Testis (tissue), 3 donors: ENCODE results near the gene NLRP5. TPM values are rescaled to one million over a fixed set of nuclear protein-coding genes. Genes with fewer than 3 reads are reported as not detected.
A peak's percentile ranks its signal among the peaks of the same experiment; 100 is the strongest.

Experiments used
- DNase-seq: peaks from one replicate; pipeline ENCODE4 v3.0.0-alpha.2; 2019
- H3K27ac ChIP-seq, 2 donors: fragments of 200-600 bp; sonication (generic); one replicate each; pipeline ENCODE4 v1.5.1; 2019
- H3K27me3 ChIP-seq: fragments of 200-600 bp; sonication (generic); one replicate; pipeline ENCODE4 v1.5.1; 2019
- H3K36me3 ChIP-seq: fragments of 200-600 bp; sonication (generic); one replicate; pipeline ENCODE4 v1.5.1; 2017; ENCODE audit warnings: low read depth; ENCODE audit errors: missing control alignments
- H3K4me1 ChIP-seq: fragments of 200-600 bp; sonication (generic); one replicate; pipeline ENCODE4 v1.5.1; 2019
- H3K4me3 ChIP-seq, 2 donors: fragments of 200-600 bp; sonication (generic); one replicate each; pipeline ENCODE4 v1.5.1; 2017 to 2019
- H3K9me3 ChIP-seq: fragments of 200-600 bp; sonication (generic); one replicate; pipeline ENCODE4 v1.5.1; 2017
- POLR2A ChIP-seq: fragments of 450-650 bp; IDR thresholded peaks from one replicate; pipeline ENCODE4 v1.6.1; 2017; ENCODE audit warnings: antibody characterized with exemption, mild to moderate bottlenecking, moderate library complexity
- WGBS, 2 donors: methylation state at CpG; one replicate each; pipeline ENCODE4 v1.1.5; 2018; 5-methylcytosine and 5-hydroxymethylcytosine counted together
- intact Hi-C: fragments of 100-400 bp; cut with DNase I; formaldehyde crosslinking; loops from one replicate; pipeline ENCODE4 v1.15.1; 2023; ENCODE audit warnings: low total_unique reads
- polyA plus RNA-seq: library from polyadenylated mRNA; stranded (reverse); fragments of 350-450 nt; fragmentation: Illumina TruSeq; extraction: RNeasy Lipid Tissue Mini Kit (QIAGEN cat#74804); gene quantifications from one replicate; pipeline ENCODE4 v1.2.3, GENCODE V29; 2014; ENCODE audit warnings: low read depth, low replicate concordance; ENCODE audit not compliant: insufficient read depth
- total RNA-seq, 2 donors: library from RNA; depleted of rRNA; stranded (reverse); fragments of >200 nt; gene quantifications; one replicate each; pipeline ENCODE4 v1.2.3, GENCODE V29; 2016
- TF ChIP-seq, protein P1 (sequence below), 3 experiments: fragments of 450-650 bp in 2 of 3; fragments of 200-600 bp in 1 of 3; sonication (generic) in 1 of 3; IDR thresholded peaks; one replicate each; pipeline ENCODE4 v1.5.1; 2016 to 2019; ENCODE audit warnings: antibody characterized with exemption in 3 of 3, mild to moderate bottlenecking in 2 of 3, moderate library complexity in 1 of 3

The NLRP5 gene
- total and polyA plus RNA-seq, 3 donors from 2014 or later: 0.47 to 2.8 (median 1.2) TPM

DNA sequence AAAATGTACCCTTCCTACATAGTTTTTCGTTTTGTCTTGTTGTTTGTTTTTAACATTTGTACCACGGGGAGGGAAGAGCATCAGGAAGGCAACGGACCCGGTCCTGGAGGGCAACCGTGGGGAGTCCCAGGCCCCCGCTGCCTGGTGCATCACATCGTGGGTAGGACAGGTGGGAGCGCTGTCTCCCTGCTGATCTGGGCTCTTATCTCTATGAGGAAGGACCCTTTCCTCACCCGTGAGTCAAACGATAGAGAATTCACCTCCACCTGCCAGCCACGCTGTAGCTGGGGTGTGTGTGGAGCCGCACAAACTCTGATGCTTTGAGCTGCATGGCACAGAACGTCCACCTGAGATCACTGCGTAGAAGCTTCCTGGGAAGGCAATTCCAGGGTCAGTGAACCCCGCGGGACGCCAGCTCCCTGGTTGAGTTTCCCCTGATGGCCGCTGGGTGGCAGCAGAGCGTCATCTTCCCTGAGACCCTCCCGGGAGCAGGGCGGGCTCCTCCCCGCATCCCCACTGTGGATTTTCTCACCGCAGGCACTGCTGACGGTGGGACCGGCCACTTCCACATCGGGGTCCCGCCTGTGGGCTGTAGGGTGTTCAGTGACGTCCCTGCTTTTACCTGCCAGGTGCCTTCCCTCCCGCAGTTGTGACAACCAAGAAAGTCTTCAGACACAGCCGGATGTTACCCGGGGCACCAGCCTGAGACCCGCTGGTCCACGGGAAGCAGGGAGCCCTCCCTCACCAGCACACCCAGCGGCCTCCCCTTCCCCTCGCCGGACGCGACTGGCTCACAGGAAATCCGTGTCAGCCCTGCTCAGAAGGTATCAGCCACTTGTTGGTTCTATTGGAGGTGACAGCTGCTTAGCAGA is 79.8 kb downstream of the NLRP5 start:
- Histone ChIP-seq H3K4me1 (no peaks in the 10 kb centered on the region), H3K9me3 (no peaks in the 10 kb centered on the region), H3K27me3 (no peaks in the 10 kb centered on the region), H3K36me3 (no peaks in the 10 kb centered on the region), H3K4me3 (peak overlapping the region in 1 of 2 donors; percentile 27), H3K27ac (no peak overlapping the region)
- intact Hi-C loops: no loop called here
- TF ChIP-seq, protein P1, sequence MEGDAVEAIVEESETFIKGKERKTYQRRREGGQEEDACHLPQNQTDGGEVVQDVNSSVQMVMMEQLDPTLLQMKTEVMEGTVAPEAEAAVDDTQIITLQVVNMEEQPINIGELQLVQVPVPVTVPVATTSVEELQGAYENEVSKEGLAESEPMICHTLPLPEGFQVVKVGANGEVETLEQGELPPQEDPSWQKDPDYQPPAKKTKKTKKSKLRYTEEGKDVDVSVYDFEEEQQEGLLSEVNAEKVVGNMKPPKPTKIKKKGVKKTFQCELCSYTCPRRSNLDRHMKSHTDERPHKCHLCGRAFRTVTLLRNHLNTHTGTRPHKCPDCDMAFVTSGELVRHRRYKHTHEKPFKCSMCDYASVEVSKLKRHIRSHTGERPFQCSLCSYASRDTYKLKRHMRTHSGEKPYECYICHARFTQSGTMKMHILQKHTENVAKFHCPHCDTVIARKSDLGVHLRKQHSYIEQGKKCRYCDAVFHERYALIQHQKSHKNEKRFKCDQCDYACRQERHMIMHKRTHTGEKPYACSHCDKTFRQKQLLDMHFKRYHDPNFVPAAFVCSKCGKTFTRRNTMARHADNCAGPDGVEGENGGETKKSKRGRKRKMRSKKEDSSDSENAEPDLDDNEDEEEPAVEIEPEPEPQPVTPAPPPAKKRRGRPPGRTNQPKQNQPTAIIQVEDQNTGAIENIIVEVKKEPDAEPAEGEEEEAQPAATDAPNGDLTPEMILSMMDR (IDR thresholded peaks at IDR 0.05): peak; percentile 39 to 80 (median 68)
- TF ChIP-seq POLR2A: no peak
- DNase-seq: peak; percentile 79
- 4 to 5% methylated on average over 28 to 37 of the region's 39 CpGs for WGBS, 2 donors

DNA sequence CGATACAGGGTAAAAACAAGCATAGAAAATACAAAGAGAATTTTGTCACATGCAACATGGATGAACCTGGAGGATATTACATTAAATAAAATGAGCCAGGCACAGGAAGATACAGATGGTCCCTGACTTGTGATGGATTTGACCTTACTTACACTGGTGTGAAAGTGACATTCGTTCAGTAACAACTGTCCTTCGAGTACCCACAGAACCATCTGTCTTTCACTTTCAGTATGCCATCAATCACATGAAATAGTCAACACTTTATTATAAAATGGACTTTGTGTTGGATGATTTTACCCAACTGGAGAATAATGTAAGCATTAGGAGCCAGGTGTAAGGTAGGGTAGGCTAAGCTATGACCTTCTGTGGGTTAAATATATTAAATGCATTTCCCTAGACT is 83.1 kb downstream of the NLRP5 start:
- Histone ChIP-seq H3K27me3 (no peaks in the 10 kb centered on the region), H3K36me3 (no peaks in the 10 kb centered on the region), H3K4me3 (no peak overlapping the region), H3K9me3 (no peaks in the 10 kb centered on the region), H3K27ac (no peak overlapping the region), H3K4me1 (no peaks in the 10 kb centered on the region)
- no peak for TF ChIP-seq POLR2A
- TF ChIP-seq, protein P1 (IDR thresholded peaks at IDR 0.05): no peak
- DNase-seq: no peak
- intact Hi-C loops: no loop called here
- WGBS, 2 donors: 78 to 89% methylated on average over 3 of the region's 3 CpGs

DNA sequence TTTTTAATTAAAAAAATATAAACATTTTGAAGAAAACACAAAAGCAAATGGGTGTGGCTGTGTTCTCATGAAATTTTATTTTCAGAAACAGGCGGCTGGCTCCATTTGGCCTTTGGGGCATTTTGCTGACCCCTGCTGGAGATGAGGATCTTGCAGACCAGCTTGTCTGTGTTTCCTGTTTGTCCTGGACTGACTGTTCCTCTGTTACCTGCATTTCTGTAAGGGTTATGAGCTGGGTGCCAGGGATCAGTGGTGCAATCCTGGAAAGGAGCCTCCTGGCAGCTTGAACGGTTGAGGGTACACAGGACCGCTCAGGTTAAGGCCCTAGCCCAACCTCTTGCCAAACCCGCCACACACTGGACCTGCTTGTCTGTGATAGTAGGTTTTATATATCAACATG is 84.6 kb downstream of the NLRP5 start:
- DNase-seq: no peak
- TF ChIP-seq POLR2A: no peak
- TF ChIP-seq, protein P1 (IDR thresholded peaks at IDR 0.05): no peak
- H3K36me3 ChIP-seq: no peaks in the 10 kb centered on the region
- no peak overlapping the region for H3K4me3 ChIP-seq
- WGBS, 2 donors: 76 to 80% methylated on average over 2 to 4 of the region's 4 CpGs
- intact Hi-C loops: no loop called here
- H3K27ac ChIP-seq: no peak overlapping the region
- H3K9me3 ChIP-seq: no peaks in the 10 kb centered on the region
- no peaks in the 10 kb centered on the region for H3K27me3 ChIP-seq
- no peaks in the 10 kb centered on the region for H3K4me1 ChIP-seq

DNA sequence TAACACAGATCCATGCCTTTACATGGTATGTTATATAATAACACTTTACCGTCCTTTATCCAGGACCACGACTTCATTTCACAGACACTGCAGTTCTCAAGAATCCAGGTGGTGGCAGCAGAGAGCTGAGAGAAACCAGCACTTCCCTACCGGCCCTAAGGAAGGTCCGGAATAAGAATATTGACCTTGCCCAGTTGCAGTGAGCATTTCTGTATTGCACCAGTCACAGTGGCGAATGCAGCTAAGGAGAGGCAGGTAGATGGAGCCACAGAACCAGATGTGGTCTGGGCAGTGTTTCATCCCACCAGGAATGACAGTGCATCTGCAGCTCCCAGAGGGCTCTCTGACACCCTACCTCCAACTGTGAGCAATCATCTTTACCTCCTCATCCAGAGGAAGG is 89.9 kb downstream of the NLRP5 start:
- TF ChIP-seq, protein P1 (IDR thresholded peaks at IDR 0.05): peak; percentile 65 to 80 (median 76)
- TF ChIP-seq POLR2A: no peak

DNA sequence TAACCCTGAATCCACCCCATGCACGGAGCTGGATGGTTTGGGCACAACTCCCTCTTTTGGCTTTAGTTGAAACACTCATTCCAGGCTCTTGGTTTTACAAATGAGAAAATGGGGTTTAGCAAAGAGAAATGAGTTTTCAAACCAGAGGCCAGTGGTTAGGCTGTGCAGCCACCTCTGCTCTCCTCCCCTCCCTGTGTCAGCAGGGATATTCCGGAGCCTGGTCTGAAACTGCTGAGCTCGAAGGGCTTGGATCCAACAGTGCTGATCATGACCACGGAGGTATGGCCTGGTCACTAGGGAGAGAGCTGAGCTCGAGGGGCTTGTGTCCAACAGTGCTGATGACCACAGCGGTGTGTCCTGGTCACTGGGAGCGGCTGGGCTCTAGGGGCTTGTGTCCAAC is 93.0 kb downstream of the NLRP5 start:
- H3K27me3 ChIP-seq: no peaks in the 10 kb centered on the region
- H3K27ac ChIP-seq: no peak overlapping the region
- H3K9me3 ChIP-seq: no peaks in the 10 kb centered on the region
- TF ChIP-seq, protein P1 (IDR thresholded peaks at IDR 0.05): no peak
- TF ChIP-seq POLR2A: no peak
- peaks cover 5% of the 10 kb centered on the region for H3K4me1 ChIP-seq
- no peak overlapping the region for H3K4me3 ChIP-seq
- intact Hi-C loops: no loop called here
- DNase-seq: no peak
- H3K36me3 ChIP-seq: no peaks in the 10 kb centered on the region
- 62 to 63% methylated on average over 4 of the region's 7 CpGs for WGBS, 2 donors

More for the DNA sequence above, 89.9 kb downstream of the NLRP5 start:
- H3K4me1 ChIP-seq: peaks cover 5% of the 10 kb centered on the region
- no peak overlapping the region for H3K4me3 ChIP-seq
- H3K36me3 ChIP-seq: no peaks in the 10 kb centered on the region
- no peaks in the 10 kb centered on the region for H3K27me3 ChIP-seq
- intact Hi-C loops: no loop called here
- no peak overlapping the region for H3K27ac ChIP-seq
- DNase-seq: peak; percentile 69
- 4 to 21% methylated on average over 5 of the region's 5 CpGs for WGBS, 2 donors
- no peaks in the 10 kb centered on the region for H3K9me3 ChIP-seq
